GM12872 (cell line): ENCODE data around the gene HDAC7.

Experiments used
- CTCF ChIP-seq: IDR thresholded peaks from 3 replicates; pipeline ENCODE4 v1.5.1; 2011; ENCODE audit warnings: low read depth, mild to moderate bottlenecking, low read length, moderate library complexity; ENCODE audit not compliant: insufficient read depth

Gene HDAC7

GRCh38 chr12:47862881-47863280, 43.2 kb upstream of the HDAC7 start:
- no peak for TF ChIP-seq CTCF

- TF ChIP-seq CTCF, result no peak
Measured at GRCh38 chr12:47862167-47862750, 42.6 kb upstream of the HDAC7 start.

- TF ChIP-seq CTCF, result no peak
Measured at GRCh38 chr12:47860873-47861272, 41.2 kb upstream of the HDAC7 start.

- TF ChIP-seq CTCF, result no peak
Measured at GRCh38 chr12:47860279-47860841, 40.7 kb upstream of the HDAC7 start.

- TF ChIP-seq CTCF, result no peak
Measured at GRCh38 chr12:47858511-47859266, 39.0 kb upstream of the HDAC7 start.

GRCh38 chr12:47856721-47857575, 37.2 kb upstream of the HDAC7 start:
- no peak for TF ChIP-seq CTCF

GRCh38 chr12:47856094-47856493, 36.4 kb upstream of the HDAC7 start:
- TF ChIP-seq CTCF, result no peak
